GM18867 (cell line): ENCODE results near the gene MYCBP2.

Experiments
- ATAC-seq: cut with Tn5 transposase; IDR thresholded peaks from one replicate; pipeline ENCODE4 v1.9.1; 2021; ENCODE audit warnings: mild to moderate bottlenecking, moderate library complexity; ENCODE audit not compliant: unreplicated experiment

The MYCBP2 gene

DNA sequence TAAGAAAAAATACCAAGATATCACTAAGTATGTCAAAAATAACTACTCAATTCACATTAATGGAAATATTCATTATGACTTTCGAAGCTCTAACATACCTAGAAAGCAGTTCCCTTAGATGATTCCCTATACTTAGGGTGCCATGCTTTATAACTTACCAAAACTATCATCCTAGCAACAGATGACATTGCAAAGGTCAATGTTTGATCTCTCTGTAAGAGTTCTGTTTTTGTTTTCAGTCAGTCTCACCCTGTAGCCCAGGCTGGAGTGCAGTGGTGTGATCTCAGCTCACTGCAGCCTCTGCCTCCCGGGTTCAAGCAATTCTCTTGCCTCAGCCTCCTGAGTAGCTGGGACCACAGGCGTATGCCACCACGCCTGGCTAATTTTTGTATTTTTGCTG lies 318.6 kb downstream of the MYCBP2 start:
- ATAC-seq, result peak; percentile 59

DNA sequence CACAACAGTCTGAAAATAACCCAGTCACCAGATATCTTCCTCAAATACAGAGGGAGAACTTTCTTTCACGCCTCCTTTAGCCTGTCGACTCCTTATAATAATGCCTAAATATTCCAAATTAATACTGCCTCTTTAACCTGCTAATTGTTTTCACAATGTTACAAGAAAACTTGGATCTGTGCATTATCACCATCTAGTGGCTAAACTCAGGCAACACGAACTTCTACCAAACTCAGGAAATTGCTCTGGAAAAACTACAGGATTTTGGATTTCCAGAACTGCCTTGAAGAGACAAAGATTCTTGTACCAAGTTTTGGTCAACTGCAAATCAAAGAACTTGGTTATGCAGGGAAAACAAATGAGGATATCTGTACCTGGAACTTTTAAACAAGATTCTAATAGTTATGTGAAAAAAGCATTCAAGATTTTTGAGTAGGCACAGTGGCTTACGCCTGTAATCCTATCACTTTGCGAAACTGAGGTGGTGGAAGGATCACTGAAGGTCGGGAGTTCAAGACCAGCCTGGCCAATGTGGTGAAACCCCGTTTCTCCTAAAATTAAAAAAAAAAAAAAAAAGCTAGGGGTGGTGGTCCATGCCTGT lies 324.2 kb downstream of the MYCBP2 start:
- no peak for ATAC-seq

GRCh38 chr13:77001963-77002587 lies 324.8 kb downstream of the MYCBP2 start:
- no peak for ATAC-seq

- no peak for ATAC-seq
Observed at GRCh38 chr13:77001540-77001939, 325.4 kb downstream of the MYCBP2 start.

DNA sequence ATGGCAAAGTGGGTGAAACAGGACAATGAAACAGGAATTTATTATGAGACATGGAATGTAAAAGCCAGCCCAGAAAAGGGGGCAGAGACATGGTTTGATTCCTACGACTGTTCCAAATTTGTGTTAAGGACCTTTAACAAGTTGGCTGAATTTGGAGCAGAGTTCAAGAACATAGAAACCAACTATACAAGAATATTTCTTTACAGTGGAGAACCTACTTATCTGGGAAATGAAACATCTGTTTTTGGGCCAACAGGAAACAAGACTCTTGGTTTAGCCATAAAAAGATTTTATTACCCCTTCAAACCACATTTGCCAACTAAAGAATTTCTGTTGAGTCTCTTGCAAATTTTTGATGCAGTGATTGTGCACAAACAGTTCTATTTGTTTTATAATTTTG lies 326.4 kb downstream of the MYCBP2 start:
- ATAC-seq, result no peak
